Measurements from ENCODE around the gene OR13C9.
A peak's percentile ranks its signal among the peaks of the same experiment; 100 is the strongest.
"Not testable (repeated sequence)": the region's sequence is repeated elsewhere in the genome, so short reads cannot be mapped to it uniquely, and the experiment has no call there.

OR13C9 gene, protein sequence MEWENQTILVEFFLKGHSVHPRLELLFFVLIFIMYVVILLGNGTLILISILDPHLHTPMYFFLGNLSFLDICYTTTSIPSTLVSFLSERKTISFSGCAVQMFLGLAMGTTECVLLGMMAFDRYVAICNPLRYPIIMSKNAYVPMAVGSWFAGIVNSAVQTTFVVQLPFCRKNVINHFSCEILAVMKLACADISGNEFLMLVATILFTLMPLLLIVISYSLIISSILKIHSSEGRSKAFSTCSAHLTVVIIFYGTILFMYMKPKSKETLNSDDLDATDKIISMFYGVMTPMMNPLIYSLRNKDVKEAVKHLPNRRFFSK

DNA sequence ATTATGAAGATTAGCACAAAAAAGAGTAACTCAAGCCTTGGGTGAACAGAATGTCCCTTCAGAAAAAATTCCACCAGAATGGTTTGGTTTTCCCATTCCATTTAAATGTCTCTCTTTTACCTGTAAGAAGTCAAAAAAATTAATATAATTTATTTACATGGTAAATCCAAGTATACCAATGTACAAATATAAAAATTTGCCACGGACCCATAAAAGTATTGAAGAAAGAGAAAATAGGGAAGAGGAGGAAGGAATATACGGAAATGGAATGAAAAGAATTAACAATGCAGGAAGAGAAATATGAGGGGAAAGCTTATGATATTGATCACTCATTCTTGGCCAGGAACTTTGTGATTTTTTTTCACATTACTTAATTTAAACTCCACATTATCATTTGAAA is at the start of gene OR13C9:
OR13C9 (minus strand) TSS at position 101 of the 400 bp plus-strand sequence; CDS start at position 101, 0 bp downstream.
- DNase-seq = no peak

DNA sequence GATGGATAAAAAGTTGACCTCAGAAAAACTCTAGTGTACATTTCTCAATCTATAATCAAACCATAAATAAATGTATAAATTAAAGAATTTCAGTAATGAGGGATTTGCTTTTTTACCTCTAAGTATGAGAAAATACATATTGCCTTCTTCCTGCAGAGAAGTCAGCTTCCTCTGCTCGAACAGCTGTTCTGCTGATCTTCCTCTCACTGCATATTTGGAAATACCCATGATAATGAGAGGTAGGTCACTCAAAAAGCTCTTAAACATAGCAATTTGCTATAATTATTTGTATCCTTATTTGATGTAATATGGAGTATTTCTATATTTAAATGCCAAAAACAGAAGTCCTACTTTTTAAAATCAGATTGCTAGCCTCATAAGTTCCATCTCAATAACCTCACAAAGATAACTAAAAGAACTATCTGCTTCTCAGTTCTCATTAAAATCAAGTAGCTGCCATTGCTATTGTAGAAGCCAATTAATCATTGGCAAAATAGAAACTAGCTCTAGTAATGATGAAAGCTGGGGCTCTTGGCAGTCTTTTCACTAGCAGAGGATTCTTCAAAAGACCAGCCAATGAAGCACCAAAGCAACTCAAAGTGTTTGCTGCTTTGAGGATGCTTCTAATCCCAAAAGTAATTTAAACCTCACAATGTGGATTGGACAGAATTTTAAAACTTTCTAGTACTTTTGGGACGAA is 40.6 kb upstream of the OR13C9 start:
- no peak for DNase-seq

DNA sequence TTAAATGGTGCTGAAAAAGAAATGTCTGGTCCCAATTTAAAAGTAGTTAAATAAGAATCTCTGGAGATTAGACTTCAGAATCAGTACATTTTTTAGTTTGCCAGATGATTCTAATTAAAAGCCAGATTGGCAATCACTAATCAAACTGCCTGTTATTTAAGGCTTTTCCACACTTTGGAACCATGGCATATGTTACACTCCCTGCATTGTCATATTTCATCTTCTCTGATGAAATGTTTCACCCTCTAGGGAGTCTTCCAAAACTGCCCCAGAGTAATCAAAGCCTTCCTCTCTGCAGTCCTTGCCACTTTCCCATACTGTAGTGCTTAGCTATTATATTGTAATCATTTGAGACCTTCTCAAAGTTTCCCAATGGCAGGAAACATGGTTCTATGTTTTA is 17.5 kb upstream of the OR13C9 start:
- no peak for DNase-seq

DNA sequence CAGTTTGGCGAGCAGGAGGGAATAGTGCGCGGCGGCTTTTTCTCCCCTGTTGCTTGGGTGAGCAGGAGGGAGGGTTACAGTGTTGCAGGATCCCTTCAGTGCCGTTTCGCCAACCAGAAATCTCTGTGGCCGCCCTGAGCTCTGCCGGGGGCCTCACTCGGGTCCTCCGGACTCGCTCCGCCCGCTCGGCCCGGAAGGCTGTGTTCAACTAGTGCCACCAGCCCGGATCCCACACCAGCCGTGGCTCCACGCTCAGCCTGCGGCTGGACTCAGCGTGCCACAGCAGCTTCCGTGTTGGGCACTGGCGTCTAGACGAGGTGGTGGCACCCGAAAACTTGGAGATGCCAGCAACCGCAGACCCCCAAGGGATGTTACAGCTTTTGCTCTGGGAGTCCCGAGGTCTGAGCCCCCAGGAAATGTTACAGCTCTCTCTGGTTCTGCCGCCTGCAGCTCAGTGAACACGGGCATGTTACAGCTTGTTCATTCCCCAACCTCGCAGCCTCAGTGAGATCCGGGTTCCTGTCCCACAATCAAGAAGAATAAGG is 16.0 kb upstream of the OR13C9 start:
- no peak for DNase-seq

DNA sequence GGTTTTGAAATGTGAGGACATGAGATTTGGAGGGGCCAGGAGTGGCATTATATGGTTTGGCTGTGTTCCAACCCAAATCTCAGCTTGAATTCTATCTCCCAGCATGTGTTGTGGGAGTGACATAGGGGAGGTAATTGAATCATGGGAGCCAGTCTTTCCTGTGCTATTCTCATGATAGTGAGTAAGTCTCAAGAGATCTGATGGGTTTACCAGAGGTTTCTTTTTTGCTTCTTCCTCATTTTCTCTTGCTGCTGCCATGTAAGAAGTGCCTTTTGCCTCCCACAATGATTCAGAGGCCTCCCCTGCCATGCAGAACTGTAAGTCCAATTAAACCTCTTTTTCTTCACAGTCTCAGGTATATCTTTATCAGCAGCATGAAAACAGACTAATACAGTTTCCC is 8.0 kb upstream of the OR13C9 start:
- not testable (repeated sequence) for DNase-seq

DNA sequence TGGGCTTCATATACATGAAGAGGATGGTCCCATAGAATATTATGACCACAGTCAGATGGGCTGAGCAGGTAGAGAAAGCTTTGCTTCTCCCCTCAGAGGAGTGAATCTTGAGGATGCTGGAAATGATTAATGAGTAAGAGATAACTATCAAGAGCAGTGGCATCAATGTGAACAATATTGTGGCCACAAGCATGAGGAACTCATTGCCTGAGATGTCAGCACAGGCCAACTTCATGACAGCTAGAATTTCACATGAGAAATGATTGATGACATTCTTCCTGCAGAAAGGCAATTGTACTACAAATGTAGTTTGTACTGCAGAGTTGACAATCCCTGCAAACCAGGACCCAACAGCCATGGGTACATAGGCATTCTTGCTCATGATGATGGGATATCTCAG is 586 bp downstream of the OR13C9 start:
- no peak for DNase-seq

DNA sequence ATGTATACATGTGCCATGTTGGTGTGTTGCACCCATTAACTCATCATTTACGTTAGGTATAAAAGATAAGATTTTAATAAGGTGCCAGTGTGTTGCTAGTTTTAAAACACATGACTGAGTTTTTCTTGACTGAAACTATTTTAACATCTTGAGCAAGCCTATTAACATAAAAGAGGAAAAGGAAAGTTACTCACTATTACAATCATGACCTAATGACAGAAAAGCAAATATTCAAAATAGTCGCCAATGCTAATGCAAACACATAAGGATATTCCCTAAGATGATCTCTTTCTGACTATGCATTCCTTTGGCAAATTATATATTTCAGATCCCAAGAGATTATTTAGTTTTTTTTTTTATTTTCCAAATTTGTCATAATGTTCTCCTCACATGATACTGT is 6.8 kb downstream of the OR13C9 start:
- no peak for DNase-seq

DNA sequence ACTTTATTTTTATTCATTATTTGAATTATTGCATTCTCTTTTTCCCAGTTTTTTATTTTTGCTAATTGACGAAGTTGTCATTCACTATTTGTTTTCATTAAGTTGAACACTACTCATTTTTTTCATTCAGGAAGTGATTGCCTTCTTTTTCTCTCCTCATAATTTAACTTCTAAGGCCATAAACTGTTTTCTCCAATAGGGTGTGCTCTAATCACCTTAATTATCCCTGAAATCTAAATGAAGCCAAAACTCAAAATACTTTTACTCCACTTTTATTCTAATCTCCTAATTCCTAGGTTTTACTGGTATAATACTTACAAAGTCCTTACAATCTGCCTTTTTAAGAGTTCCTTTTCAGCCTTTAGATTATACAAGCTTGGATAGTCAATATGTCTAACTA is 9.7 kb downstream of the OR13C9 start:
- no peak for DNase-seq

DNA sequence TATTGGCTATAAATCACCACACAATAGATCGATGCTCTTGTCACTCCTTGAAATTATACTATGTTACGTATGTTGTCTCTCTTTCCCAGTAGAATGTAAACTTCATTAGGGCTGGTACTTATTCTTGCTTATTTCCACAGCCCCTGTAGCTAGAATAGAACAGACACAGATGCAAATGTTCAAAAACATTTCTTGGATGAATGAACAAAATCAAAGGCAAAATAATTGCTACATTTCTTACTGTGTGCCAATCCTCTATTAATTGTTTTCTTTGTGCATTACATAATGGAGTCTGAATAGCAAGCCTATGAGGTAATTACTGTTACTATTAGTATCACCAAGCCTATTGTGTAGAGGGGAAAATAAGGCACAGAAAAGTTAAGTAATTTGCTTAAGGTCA is 11.9 kb downstream of the OR13C9 start:
- no peak for DNase-seq

DNA sequence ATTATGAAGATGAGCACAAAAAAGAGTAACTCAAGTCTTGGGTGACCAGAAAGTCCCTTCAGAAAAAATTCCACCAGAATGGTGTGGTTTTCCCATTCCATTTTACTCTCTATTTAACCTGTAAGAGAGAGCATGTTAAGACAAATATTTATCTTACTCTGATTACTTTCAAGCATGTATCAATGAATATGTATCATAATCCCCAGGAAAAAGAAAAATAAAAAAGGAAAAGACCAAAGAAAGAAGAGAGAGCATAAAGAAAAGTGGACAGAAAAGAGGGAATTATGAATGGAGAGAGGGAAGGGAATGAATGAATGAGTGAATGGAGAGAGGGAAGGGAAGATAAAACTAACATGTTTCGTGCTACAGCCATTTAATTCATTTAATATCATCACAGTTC is 12.5 kb downstream of the OR13C9 start, which contains the start of gene OR13C2:
OR13C2 (minus strand) TSS at position 101 of the 400 bp plus-strand sequence; CDS start at position 101, 0 bp downstream.
- not testable (repeated sequence) for DNase-seq

DNA sequence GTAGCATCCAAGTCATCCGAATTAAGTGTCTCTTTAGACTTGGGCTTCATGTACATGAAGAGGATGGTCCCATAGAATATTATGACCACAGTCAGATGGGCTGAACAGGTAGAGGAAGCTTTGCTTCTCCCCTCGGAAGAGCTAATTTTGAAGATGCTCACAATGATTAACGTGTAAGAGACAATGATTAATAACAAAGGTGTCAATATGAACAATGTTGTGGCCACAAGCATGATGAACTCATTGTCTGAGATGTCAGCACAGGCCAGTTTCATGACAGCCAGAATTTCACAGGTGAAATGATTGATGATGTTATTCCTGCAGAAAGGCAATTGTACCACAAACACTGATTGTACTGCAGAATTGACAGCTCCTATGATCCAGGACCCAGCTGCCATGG is 13.2 kb downstream of the OR13C9 start:
- DNase-seq = no peak

DNA sequence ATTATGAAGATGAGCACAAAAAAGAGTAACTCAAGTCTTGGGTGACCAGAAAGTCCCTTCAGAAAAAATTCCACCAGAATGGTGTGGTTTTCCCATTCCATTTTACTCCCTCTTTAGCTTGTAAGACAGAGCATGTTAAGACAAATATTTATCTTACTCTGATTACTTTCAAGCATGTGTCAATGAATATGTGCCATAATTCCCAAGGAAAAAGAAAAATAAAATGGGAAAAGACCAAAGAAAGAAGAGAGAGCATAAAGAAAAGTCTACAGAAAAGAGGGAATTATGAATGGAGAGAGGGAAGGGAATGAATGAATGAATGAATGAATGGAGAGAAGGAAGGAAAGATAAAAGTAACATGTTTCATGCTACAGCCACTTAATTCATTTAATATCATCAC is 18.7 kb downstream of the OR13C9 start, which contains the start of gene OR13C5:
OR13C5 (minus strand) TSS at position 101 of the 400 bp plus-strand sequence; CDS start at position 101, 0 bp downstream.
- DNase-seq = not testable (repeated sequence)

DNA sequence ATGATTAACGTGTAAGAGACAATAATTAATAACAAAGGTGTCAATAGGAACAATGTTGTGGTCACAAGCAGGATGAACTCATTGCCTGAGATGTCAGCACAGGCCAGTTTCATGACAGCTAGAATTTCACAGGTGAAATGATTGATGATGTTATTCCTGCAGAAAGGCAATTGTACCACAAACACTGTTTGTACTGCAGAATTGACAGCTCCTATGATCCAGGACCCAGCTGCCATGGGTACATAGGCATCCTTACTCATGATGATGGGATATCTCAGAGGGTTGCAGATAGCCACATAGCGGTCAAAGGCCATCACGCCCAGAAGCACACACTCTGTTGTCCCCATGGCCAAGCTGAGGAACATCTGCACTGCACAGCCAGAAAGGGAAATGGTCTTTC is 19.3 kb downstream of the OR13C9 start:
- DNase-seq = not testable (repeated sequence)

DNA sequence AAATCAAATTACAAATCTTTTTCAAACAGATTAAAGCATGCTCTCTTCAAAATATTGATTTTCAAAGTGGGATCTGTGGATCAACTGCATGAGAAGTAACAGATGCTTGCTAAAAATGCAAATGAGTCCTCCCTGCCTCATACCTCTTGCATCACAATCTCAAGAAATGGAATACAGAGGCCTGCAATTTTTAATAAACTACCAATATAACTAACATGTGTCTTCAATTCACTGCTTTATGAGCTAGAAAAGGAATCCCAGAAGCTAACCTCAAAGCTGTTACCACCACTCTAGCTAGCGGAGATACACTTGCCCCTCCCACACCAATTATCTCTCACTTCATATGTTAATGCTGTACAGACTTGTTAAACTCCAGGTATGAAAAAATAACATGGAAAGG is 28.4 kb downstream of the OR13C9 start:
- DNase-seq = no peak

DNA sequence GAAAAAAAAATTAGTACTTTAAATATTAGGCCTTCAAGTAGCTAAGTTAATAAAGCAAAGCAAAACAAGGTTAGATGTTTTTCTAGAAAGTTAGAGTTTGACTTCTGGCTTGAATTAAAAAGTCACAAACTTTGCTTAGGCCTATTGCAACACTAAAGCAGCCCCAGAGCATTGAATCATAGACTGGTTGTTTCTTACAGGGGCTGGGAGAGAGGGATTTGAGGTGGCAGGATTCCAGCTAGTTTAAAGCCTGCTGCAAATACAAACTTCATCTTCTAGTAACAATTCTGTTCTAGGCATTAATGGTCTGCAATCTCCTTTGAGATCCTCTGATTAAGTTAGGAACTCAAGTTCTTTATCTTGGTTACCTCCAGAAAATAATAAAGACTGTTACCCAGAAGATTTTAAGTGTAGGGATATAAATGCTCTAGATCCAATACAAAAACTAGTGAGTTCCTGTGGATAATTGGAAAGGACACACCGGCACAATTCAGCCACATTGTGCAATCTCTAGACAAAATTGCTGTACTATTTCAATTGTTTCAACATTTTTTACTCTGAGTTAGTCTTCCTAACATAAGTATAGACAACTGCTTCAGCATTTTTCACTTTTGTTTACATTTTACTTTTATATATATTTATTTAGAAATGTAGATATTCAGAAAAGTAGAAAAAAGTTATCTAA is 31.4 kb downstream of the OR13C9 start:
- DNase-seq = peak; percentile 62

DNA sequence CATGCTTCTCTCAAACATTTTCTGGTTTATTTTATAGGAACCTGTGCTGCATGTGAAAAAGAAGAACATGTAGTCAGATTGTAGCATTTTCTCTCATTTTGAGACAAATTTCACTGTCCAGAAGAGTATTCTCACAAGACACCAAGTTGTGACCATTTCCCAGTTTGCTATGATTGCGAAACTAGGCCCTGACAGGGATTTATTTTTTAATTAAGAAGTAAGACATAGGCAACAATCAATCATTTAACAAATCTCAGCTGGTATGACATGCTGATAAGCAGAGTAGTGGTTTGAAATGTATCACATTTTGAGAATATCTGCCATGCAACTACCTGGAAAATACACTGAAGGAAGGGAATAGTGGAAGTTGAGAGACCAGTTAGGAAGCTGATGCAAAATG is 37.4 kb downstream of the OR13C9 start:
- DNase-seq = no peak

DNA sequence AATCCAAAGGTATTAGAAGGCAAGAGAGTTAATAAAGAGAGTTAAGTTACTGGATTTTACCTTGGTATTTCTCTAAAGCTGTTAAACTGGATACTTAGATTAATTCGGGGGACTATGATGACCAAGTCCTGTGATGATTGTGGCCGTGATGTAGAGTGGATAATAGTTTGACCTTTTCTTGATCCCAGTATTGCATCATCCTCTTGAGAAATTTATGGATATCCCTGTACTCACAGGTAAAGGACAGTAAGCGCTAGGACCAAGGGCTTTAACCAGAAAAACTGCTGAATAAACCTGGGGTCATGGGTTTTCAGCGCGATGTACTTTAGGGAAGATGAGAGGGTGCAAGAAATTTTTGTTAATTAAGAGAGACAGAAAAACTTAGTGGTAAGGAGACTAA is 40.7 kb downstream of the OR13C9 start:
- no peak for DNase-seq

DNA sequence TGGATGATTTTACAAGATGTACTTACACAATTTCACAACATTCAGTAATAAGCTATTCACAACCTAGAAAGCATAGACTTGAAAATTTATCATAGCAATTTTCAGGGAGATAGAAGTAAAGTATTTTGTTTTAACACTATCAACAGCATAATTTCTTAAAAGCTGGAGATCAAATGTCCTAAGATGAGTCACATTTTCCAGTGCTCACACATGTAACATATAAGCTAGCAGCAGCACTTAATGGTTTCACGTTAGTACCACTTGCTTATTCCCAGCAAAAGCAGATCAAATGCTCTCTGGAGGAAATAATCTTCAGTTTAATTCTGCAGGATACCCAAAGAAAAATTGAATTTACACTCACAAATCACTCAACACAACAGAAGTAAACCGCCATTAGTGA is 42.5 kb downstream of the OR13C9 start:
- no peak for DNase-seq

DNA sequence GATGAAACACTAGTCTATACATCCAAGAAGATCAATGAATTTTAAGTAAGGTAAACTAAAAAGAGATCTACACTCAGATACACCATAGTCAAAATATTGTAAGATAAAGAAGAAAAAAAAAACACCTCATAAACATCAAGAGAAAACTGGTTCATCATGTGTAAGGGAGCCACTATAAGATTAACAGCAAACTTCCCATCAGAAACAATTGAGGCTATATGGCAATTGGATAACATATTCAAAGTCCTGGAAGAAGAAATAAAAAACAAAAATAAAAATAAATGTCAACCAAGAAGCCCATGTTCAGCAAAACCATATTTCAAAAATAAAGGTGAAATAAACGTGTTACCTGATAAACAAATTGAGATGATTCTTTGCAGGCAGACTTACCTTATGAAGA is 45.4 kb downstream of the OR13C9 start:
- DNase-seq = no peak

DNA sequence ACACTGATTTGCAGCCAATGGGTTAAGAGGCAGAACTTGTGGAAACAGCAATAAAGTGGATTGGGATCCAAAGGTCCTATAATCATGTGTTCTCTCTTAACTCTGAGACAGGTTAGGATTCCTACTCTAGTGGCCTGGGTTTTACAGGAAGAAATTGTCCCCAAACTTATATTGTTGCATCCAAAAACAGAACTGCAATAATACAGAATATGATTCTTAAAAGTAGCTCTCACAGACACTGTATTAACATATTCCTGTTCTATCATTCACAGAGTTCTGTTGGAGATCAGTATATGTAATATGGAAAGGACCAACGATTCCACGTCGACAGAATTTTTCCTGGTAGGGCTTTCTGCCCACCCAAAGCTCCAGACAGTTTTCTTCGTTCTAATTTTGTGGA is 49.1 kb downstream of the OR13C9 start, which contains the start of gene OR13C8:
OR13C8 (plus strand) TSS at position 301 of the 400 bp plus-strand sequence; CDS start at position 301, 0 bp downstream.
- no peak for DNase-seq
